Cardiac fibroblast (primary cell): Measurements from ENCODE around the gene TTC16.

Source experiments
- DNase-seq, 2 donors: peaks; one replicate each; pipeline versions ENCODE4 v3.0.0 to v3.0.0-alpha.2; 2010; ENCODE audit warnings: low read depth in 2 of 2
- H3K4me3 ChIP-seq, 2 donors: replicated peaks in 1 of 2; 1 replicate in 1 of 2; 2 replicates in 1 of 2; pipeline ENCODE4 v1.5.1; 2011; ENCODE audit warnings: low read depth in 2 of 2, low read length in 2 of 2, mild to moderate bottlenecking in 2 of 2, moderate library complexity in 1 of 2
- TF ChIP-seq, protein P1 (sequence below): IDR thresholded peaks from one replicate; pipeline ENCODE4 v1.5.1; 2011; ENCODE audit warnings: low read depth, mild to moderate bottlenecking, low read length, inconsistent platforms

TTC16 gene

DNA sequence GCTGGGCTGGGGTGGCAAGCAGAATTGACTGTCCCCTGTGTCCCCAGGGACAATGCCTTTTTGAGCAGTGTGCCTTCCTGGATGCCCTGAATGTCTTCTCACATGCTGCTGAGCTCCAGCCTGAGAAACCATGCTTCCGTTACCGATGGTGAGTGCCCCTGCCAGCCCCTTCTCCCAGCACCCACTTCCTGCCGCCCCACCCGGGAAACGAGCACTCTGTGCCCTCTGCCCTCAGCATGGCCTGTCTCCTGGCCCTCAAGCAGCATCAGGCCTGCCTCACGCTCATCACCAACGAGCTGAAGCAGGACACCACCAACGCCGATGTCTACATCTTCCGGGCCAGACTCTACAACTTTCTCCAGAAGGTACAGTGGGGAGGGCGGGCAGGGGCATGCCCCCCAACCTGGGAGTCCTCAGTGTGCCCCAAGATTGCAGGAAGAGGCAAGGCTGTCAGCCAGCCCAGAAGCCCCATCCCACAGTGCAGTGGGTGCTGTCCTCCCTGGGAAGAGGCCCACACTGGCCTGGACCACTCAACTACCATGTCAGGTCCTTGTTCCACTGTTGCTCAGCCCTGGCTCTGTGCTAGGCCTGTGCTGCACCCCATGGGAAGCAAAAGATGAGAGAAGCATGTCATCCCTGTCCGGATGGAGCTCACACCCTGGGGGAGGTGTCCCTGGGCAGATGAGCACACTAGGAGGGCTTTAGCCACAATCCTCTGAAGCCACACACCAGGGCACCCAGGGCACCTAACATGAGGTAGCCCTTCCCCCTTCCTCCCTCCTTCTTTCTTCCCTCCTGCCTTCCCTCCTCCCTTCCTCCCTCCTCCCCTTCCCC is 4.4 kb downstream of the TTC16 start:
- no peak for DNase-seq
- no peak overlapping the region for H3K4me3 ChIP-seq
- TF ChIP-seq, protein P1, sequence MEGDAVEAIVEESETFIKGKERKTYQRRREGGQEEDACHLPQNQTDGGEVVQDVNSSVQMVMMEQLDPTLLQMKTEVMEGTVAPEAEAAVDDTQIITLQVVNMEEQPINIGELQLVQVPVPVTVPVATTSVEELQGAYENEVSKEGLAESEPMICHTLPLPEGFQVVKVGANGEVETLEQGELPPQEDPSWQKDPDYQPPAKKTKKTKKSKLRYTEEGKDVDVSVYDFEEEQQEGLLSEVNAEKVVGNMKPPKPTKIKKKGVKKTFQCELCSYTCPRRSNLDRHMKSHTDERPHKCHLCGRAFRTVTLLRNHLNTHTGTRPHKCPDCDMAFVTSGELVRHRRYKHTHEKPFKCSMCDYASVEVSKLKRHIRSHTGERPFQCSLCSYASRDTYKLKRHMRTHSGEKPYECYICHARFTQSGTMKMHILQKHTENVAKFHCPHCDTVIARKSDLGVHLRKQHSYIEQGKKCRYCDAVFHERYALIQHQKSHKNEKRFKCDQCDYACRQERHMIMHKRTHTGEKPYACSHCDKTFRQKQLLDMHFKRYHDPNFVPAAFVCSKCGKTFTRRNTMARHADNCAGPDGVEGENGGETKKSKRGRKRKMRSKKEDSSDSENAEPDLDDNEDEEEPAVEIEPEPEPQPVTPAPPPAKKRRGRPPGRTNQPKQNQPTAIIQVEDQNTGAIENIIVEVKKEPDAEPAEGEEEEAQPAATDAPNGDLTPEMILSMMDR = no peak

DNA sequence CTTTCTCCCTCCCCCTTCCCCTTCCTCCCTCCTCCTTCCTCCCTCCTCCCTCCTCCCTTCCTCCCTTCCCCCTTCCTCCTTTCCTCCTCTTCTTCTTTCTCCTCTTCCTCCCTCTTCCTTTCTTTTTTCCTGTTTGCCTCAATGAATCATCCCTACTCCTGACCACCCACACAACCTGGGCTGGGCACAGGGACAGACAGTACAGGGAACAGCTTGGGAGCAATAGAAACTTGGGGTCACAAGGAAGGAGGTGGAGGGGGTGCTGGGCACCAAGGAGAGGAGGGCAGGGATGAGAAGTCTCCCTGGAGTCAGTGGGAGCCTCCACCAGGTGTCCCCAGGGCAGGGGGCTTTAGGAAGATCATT is 5.0 kb downstream of the TTC16 start:
- H3K4me3 ChIP-seq = no peak overlapping the region
- TF ChIP-seq, protein P1 = no peak
- no peak for DNase-seq

DNA sequence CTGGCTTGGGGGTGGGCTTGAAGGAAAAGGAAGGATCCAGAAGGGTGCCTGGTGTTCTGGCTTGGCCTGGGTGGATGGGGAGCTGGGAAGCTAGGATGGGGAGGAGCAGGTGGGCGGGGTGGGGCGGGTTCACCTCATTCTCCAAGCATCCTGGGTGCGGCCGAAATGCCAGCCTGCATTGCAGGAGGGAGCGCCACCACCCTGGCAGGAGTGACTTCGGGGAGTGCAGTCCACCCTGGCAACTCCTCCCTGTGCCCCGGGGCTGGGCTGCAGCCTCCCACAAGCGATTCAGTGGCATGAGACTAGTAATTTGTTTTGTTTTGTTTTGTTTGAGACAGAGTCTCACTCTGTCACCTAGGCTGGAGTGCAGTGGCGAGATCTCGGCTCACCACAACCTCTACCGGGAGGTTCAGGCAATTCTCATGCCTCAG is 5.5 kb downstream of the TTC16 start:
- DNase-seq = no peak
- H3K4me3 ChIP-seq = no peak overlapping the region
- TF ChIP-seq, protein P1 = no peak

DNA sequence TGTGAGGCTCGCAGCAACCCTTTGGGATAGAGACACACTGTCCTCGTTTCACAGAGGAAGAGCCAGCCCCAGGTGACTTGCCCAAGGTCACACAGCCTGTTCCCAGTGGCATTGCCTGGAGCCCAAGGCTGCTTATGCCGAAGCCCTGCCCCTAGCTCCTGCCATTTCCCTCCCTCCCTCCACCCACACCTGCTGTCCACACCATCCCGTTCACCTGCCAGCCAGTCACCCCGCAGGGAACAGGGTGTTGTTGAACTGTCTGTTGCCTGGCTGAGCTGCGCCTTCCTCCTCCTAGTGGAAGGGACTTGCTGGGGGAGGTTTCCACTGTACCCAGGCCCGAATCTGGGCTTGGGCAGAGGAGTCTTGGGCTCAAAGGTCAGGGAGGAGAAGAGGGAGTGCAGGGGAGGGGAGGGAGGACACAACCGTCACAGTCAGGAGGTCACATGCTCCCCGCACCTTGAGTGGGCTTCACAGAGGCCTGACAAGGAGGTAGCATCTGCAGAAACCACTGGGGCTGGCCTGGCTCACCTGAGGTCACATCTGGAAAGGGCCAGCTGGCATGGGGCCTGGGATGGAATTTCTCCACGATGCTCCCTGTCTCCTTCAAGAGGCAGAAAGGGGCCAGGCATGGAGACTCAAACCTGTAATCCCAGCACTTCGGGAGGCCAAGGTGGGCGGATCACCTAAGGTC is 6.3 kb downstream of the TTC16 start:
- no peak overlapping the region for H3K4me3 ChIP-seq
- DNase-seq = no peak
- TF ChIP-seq, protein P1 = no peak

DNA sequence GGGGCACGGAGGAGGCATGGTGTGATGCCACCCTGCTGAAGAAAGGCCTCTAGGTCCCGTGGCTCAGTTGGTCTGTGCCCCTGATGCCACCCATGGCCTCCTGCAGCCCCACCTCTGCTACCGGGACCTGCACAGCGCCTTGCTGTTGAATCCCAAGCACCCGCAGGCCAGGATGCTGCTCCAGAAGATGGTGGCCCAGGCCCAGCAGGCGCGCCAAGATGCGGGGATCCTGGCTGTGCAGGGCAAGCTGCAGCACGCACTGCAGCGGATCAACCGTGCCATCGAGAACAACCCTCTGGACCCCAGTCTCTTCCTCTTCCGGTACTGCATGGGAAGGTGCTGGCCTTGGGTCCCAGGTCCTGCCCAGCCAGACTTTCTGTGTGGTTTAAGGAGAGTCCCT is 7.1 kb downstream of the TTC16 start:
- DNase-seq = no peak
- no peak overlapping the region for H3K4me3 ChIP-seq
- TF ChIP-seq, protein P1 = no peak

DNA sequence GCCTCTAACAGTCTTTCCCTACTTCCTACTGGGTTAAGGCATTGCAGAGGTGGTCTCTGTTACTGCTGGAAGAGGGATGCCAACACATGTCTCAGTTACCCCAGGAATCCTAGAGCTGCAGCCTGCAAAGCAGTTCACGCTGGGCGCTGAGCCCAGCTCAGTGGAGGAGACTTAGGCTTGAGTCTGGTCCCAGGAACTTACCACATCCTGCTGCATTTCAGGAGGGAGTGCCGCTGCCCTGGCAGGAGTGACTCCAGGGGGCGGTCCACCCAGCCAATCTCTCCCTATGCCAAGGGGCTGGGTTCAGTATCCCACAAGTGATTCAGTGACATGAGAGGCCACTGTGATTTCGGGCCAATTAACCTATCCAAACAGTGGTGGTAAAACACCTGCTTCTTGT is 7.6 kb downstream of the TTC16 start:
- peak; percentile 41 to 72 for DNase-seq
- TF ChIP-seq, protein P1 = no peak

More for the DNA sequence above, 7.6 kb downstream of the TTC16 start:
- no peak overlapping the region for H3K4me3 ChIP-seq
